Vein endothelial cell (primary cell): Measurements from ENCODE around the gene CCSER2. TPM values are rescaled to one million over a fixed set of nuclear protein-coding genes. Genes with fewer than 3 reads are reported as not detected.

Experiments
- total RNA-seq: library from RNA; depleted of rRNA; stranded (reverse); fragments of >200 nt; gene quantifications from 2 replicates; pipeline ENCODE4 v1.2.3, GENCODE V29; 2012

The CCSER2 gene
- total RNA-seq: 33.3 and 45.9 TPM in 2 replicates

GRCh38 chr10:84328418-84329195 is at the start of gene CCSER2:
TSS of gene CCSER2 (plus strand) at chr10:84328589. CDS start at chr10:84371053, 42,464 bp downstream.

Other genes with a start within 250 kb of the CCSER2 start
- 137 and 149 TPM in 2 replicates for gene GHITM, start 189.1 kb upstream of the CCSER2 start, total RNA-seq
- not detected in 2 replicates for gene GPR15LG, start 154.8 kb upstream of the CCSER2 start, total RNA-seq
- gene CDHR1, start 134.1 kb upstream of the CCSER2 start, total RNA-seq: 0.10 TPM in 1 of 2 replicates, not detected in the other
- gene LRIT2, start 103.0 kb upstream of the CCSER2 start, total RNA-seq: not detected in 2 replicates
- gene LRIT1, start 87.0 kb upstream of the CCSER2 start, total RNA-seq: not detected in 2 replicates
- gene RGR, start 83.5 kb upstream of the CCSER2 start, total RNA-seq: not detected in 2 replicates